ENCODE measurements around the gene RNMT.
"Not testable (repeated sequence)": the region's sequence is repeated elsewhere in the genome, so short reads cannot be mapped to it uniquely, and the experiment has no call there.

The RNMT gene

GRCh38 chr18:13726232-13726971 lies at the start of gene RNMT, which contains the start of gene FAM210A:
Gene RNMT (plus strand): TSS chr18:13726673. CDS start chr18:13731518, 4,845 bp downstream.
Gene FAM210A (minus strand): TSS chr18:13726558. CDS start chr18:13682077, 44,481 bp downstream.
- DNase-seq = peak; percentile 99
- TF ChIP-seq GATA1 (IDR thresholded peaks at IDR 0.05; ENCODE audit: low read depth, low read length) (no peak), POLR2A (IDR thresholded peaks at IDR 0.05; ENCODE audit: low read length) (peak; percentile 89)

- peak in 1 of 2 experiments; percentile 63 for DNase-seq
Measured at GRCh38 chr18:13677350-13677749, 49.1 kb upstream of the RNMT start.

GRCh38 chr18:13680612-13681011 lies 45.9 kb upstream of the RNMT start:
- TF ChIP-seq POLR2A (IDR thresholded peaks at IDR 0.05; ENCODE audit: low read length) = no peak
- TF ChIP-seq GATA1 (IDR thresholded peaks at IDR 0.05; ENCODE audit: low read depth, low read length) = no peak
- peak; percentile 49 to 55 for DNase-seq

- TF ChIP-seq GATA1 (IDR thresholded peaks at IDR 0.05; ENCODE audit: low read depth, low read length) (no peak), POLR2A (IDR thresholded peaks at IDR 0.05; ENCODE audit: low read length) (no peak)
- no peak for DNase-seq
Measured at GRCh38 chr18:13681701-13682100, 44.8 kb upstream of the RNMT start.

GRCh38 chr18:13684546-13684945 lies 41.9 kb upstream of the RNMT start:
- no peak for TF ChIP-seq GATA1 (IDR thresholded peaks at IDR 0.05; ENCODE audit: low read depth, low read length)
- no peak for TF ChIP-seq POLR2A (IDR thresholded peaks at IDR 0.05; ENCODE audit: low read length)
- no peak for DNase-seq

- TF ChIP-seq POLR2A (IDR thresholded peaks at IDR 0.05; ENCODE audit: low read length) (no peak), GATA1 (IDR thresholded peaks at IDR 0.05; ENCODE audit: low read depth, low read length) (no peak)
Measured at GRCh38 chr18:13688191-13689136, 38.0 kb upstream of the RNMT start.

GRCh38 chr18:13690060-13690459 lies 36.4 kb upstream of the RNMT start:
- not testable (repeated sequence) for DNase-seq

More at GRCh38 chr18:13688191-13689136, 38.0 kb upstream of the RNMT start:
- no peak for DNase-seq

GRCh38 chr18:13695337-13695736 lies 31.1 kb upstream of the RNMT start:
- not testable (repeated sequence) for DNase-seq

- no peak for DNase-seq
- TF ChIP-seq GATA1 (IDR thresholded peaks at IDR 0.05; ENCODE audit: low read depth, low read length) (no peak), POLR2A (IDR thresholded peaks at IDR 0.05; ENCODE audit: low read length) (no peak)
Measured at GRCh38 chr18:13696961-13697360, 29.5 kb upstream of the RNMT start.

GRCh38 chr18:13700153-13700552 lies 26.3 kb upstream of the RNMT start:
- DNase-seq = no peak
- TF ChIP-seq POLR2A (IDR thresholded peaks at IDR 0.05; ENCODE audit: low read length) = no peak
- TF ChIP-seq GATA1 (IDR thresholded peaks at IDR 0.05; ENCODE audit: low read depth, low read length) = no peak

- DNase-seq = peak; percentile 47 to 62
- TF ChIP-seq POLR2A (IDR thresholded peaks at IDR 0.05; ENCODE audit: low read length) (no peak), GATA1 (IDR thresholded peaks at IDR 0.05; ENCODE audit: low read depth, low read length) (no peak)
Measured at GRCh38 chr18:13703899-13704298, 22.6 kb upstream of the RNMT start.

- no peak for TF ChIP-seq POLR2A (IDR thresholded peaks at IDR 0.05; ENCODE audit: low read length)
- no peak for TF ChIP-seq GATA1 (IDR thresholded peaks at IDR 0.05; ENCODE audit: low read depth, low read length)
- DNase-seq = no peak
Measured at GRCh38 chr18:13710414-13710831, 16.1 kb upstream of the RNMT start.

- TF ChIP-seq GATA1 (IDR thresholded peaks at IDR 0.05; ENCODE audit: low read depth, low read length) (no peak), POLR2A (IDR thresholded peaks at IDR 0.05; ENCODE audit: low read length) (no peak)
Measured at GRCh38 chr18:13712400-13713131, 13.9 kb upstream of the RNMT start.

More at GRCh38 chr18:13712400-13713131, 13.9 kb upstream of the RNMT start:
- peak in 1 of 2 experiments; percentile 27 for DNase-seq

Data from erythroblast (primary cell).